NCI-H460 (cell line): Measurements from ENCODE around the gene KIF22. TPM values are rescaled to one million over a fixed set of nuclear protein-coding genes. Genes with fewer than 3 reads are reported as not detected.
A peak's percentile ranks its signal among the peaks of the same experiment; 100 is the strongest.

Experiments
- DNase-seq: peaks from one replicate; pipeline ENCODE4 v3.0.0-alpha.2; 2016; ENCODE audit warnings: low read depth; ENCODE audit errors: extremely low read depth
- total RNA-seq: library from RNA; depleted of rRNA; stranded (reverse); fragments of >200 nt; shearing (Covaris generic); gene quantifications from 2 replicates; pipeline ENCODE4 v1.2.3, GENCODE V29; 2014

Gene KIF22
- total RNA-seq, 1 experiment from 2014 or later: 87.9 TPM

GRCh38 chr16:29812754-29813643 is 22.4 kb downstream of the KIF22 start:
- no peak for DNase-seq

- DNase-seq: no peak
Measured at GRCh38 chr16:29813644-29814562, 23.4 kb downstream of the KIF22 start.

GRCh38 chr16:29814592-29814991 is 24.0 kb downstream of the KIF22 start:
- no peak for DNase-seq

GRCh38 chr16:29815032-29815721 is 24.6 kb downstream of the KIF22 start:
- DNase-seq: no peak

- peak; percentile 98 for DNase-seq
Measured at GRCh38 chr16:29815793-29816693, 25.5 kb downstream of the KIF22 start, which contains the start of gene PAGR1. Gene PAGR1, plus strand, starts transcription at chr16:29816152. Its CDS starts 374 bp downstream, at chr16:29816526.

GRCh38 chr16:29816694-29817441 is 26.3 kb downstream of the KIF22 start:
- DNase-seq: no peak

- DNase-seq: no peak
Measured at GRCh38 chr16:29818082-29818481, 27.5 kb downstream of the KIF22 start.

GRCh38 chr16:29819506-29819905 is 29.0 kb downstream of the KIF22 start:
- DNase-seq: no peak

- DNase-seq: no peak
Measured at GRCh38 chr16:29820271-29820701, 29.7 kb downstream of the KIF22 start, which contains the start of gene MVP. Gene MVP, plus strand, starts transcription at chr16:29820462. Its CDS starts 10,088 bp downstream, at chr16:29830550.

GRCh38 chr16:29820730-29821642 is 30.4 kb downstream of the KIF22 start:
- no peak for DNase-seq

GRCh38 chr16:29821643-29822115 is 31.1 kb downstream of the KIF22 start:
- no peak for DNase-seq

- no peak for DNase-seq
Measured at GRCh38 chr16:29824589-29825144, 34.1 kb downstream of the KIF22 start.

GRCh38 chr16:29825145-29826044 is 34.8 kb downstream of the KIF22 start:
- DNase-seq: no peak

GRCh38 chr16:29826342-29826695 is 35.8 kb downstream of the KIF22 start:
- no peak for DNase-seq

GRCh38 chr16:29830774-29831173 is 40.2 kb downstream of the KIF22 start:
- DNase-seq: no peak

GRCh38 chr16:29831490-29831889 is 40.9 kb downstream of the KIF22 start:
- DNase-seq: no peak
